K562 (cell line): ENCODE data around the gene MED20. TPM values are rescaled to one million over a fixed set of nuclear protein-coding genes. Genes with fewer than 3 reads are reported as not detected.
A peak's percentile ranks its signal among the peaks of the same experiment; 100 is the strongest.

Source experiments
- CREBBP ChIP-seq: IDR thresholded peaks from one replicate; pipeline ENCODE4 v1.6.1; 2012; ENCODE audit warnings: low read depth, mild to moderate bottlenecking, control low read depth, inconsistent platforms, low read length
- ETV1 ChIP-seq: fragments of 450-650 bp; conservative IDR thresholded peaks from 2 replicates; pipeline ENCODE4 v1.6.1; 2016; ENCODE audit warnings: missing genetic modification characterization, control low read depth, low read depth, missing compliant biosample characterization
- HNRNPL ChIP-seq: fragments of 200-400 bp; formaldehyde crosslinking; IDR thresholded peaks from 2 replicates; pipeline ENCODE4 v1.6.1; 2017; ENCODE audit warnings: low read depth, mild to moderate bottlenecking, low read length
- HSF4 ChIP-seq: fragments of 250-450 bp; sonication (Bioruptor Pico); IDR thresholded peaks from 2 replicates; pipeline ENCODE4 v2.1.2; 2022; ENCODE audit warnings: mild to moderate bottlenecking, moderate library complexity, borderline replicate concordance
- MCM3 ChIP-seq: fragments of 450-650 bp; IDR thresholded peaks from 2 replicates; pipeline ENCODE4 v1.6.1; 2016
- NFIC ChIP-seq: fragments of 450-650 bp; IDR thresholded peaks from 2 replicates; pipeline ENCODE4 v1.6.1; 2017; ENCODE audit warnings: mild to moderate bottlenecking, inconsistent platforms
- NFRKB ChIP-seq: fragments of 450-650 bp; IDR thresholded peaks from 2 replicates; pipeline ENCODE4 v1.6.1; 2016; ENCODE audit warnings: low read depth
- POLR2B ChIP-seq: fragments of 450-650 bp; IDR thresholded peaks from 2 replicates; pipeline ENCODE4 v1.6.1; 2018; ENCODE audit warnings: low read depth; ENCODE audit not compliant: partially characterized antibody
- RAD21 ChIP-seq, 2 experiments: fragments of 250-450 bp in 1 of 2; fragments of 450-650 bp in 1 of 2; sonication (Bioruptor Pico) in 1 of 2; formaldehyde crosslinking in 1 of 2; IDR thresholded peaks in 1 of 2; conservative IDR thresholded peaks in 1 of 2; 2 replicates each; pipeline versions ENCODE4 v1.4.0 to v1.8.0; 2020 to 2022; ENCODE audit warnings: mild to moderate bottlenecking in 2 of 2, moderate library complexity in 1 of 2
- SMAD3 ChIP-seq: fragments of 450-650 bp; formaldehyde crosslinking; conservative IDR thresholded peaks from 2 replicates; pipeline ENCODE4 v1.4.0; 2020; ENCODE audit warnings: mild to moderate bottlenecking
- SMC3 ChIP-seq: conservative IDR thresholded peaks from 2 replicates; pipeline ENCODE4 v1.6.1; 2011; ENCODE audit warnings: low read depth, low read length, improper control_type of control experiment; ENCODE audit not compliant: insufficient read depth
- STAG1 ChIP-seq: sonication (generic); formaldehyde crosslinking; IDR thresholded peaks from 2 replicates; pipeline ENCODE4 v1.5.0; 2020; ENCODE audit warnings: missing genetic modification reagents, borderline replicate concordance
- TARDBP ChIP-seq: fragments of 450-650 bp; IDR thresholded peaks from 2 replicates; pipeline ENCODE4 v1.6.1; 2016
- TEAD1 ChIP-seq, 2 experiments: fragments of 450-650 bp in 1 of 2; sonication (generic) in 1 of 2; formaldehyde crosslinking; IDR thresholded peaks; 2 replicates each; pipeline versions ENCODE4 v1.4.0 to v1.8.0; 2020 to 2022; ENCODE audit warnings: mild to moderate bottlenecking in 2 of 2, missing genetic modification reagents in 1 of 2
- THRAP3 ChIP-seq: fragments of 450-650 bp; IDR thresholded peaks from 2 replicates; pipeline ENCODE4 v1.6.1; 2016; ENCODE audit warnings: mild to moderate bottlenecking, inconsistent platforms, borderline replicate concordance
- XRCC5 ChIP-seq: fragments of 200-400 bp; formaldehyde crosslinking; IDR thresholded peaks from 2 replicates; pipeline ENCODE4 v1.6.1; 2017; ENCODE audit warnings: low read depth, mild to moderate bottlenecking, low read length
- ZC3H4 ChIP-seq: sonication (generic); formaldehyde crosslinking; IDR thresholded peaks from 2 replicates; pipeline ENCODE4 v1.9.0; 2021; ENCODE audit warnings: missing genetic modification reagents, borderline replicate concordance
- ZC3H8 ChIP-seq: fragments of 450-650 bp; IDR thresholded peaks from 2 replicates; pipeline ENCODE4 v1.6.1; 2017
- ZNF212 ChIP-seq: fragments of 450-650 bp; formaldehyde crosslinking; IDR thresholded peaks from 2 replicates; pipeline ENCODE4 v1.4.0; 2020; ENCODE audit warnings: mild to moderate bottlenecking
- ZNF354B ChIP-seq: fragments of 250-450 bp; sonication (Bioruptor Pico); IDR thresholded peaks from 2 replicates; pipeline ENCODE4 v1.4.0; 2020
- ZNF408 ChIP-seq: fragments of 250-450 bp; sonication (Bioruptor Pico); IDR thresholded peaks from 2 replicates; pipeline ENCODE4 v1.4.0; 2020; ENCODE audit warnings: low read depth, mild to moderate bottlenecking, moderate library complexity
- polyA plus RNA-seq, 8 experiments: library from polyadenylated mRNA; depleted of rRNA in 4 of 8; stranded (reverse) in 5 of 8; unstranded in 3 of 8; fragments of >200 nt; fragmentation: Nextera tagmentation in 2 of 8; fragmentation: Illumina TruSeq in 1 of 8; extraction: Ambion mirVana in 2 of 8; extraction: Trizol in 1 of 8; gene quantifications; 2 replicates each; pipeline versions ENCODE4 v1.2.1 to v1.2.3, GENCODE V29; 2011 to 2014; ENCODE audit warnings: inconsistent platforms in 1 of 8, missing spikeins in 1 of 8
- total RNA-seq, 7 experiments: library from RNA; depleted of rRNA in 6 of 7; stranded (reverse); fragments of >200 nt in 6 of 7; fragmentation: Illumina TruSeq in 2 of 7; extraction: Trizol in 2 of 7; gene quantifications; 2 replicates each; pipeline versions ENCODE4 v1.2.1 to v1.2.3, GENCODE V29; 2011 to 2021; ENCODE audit warnings: low replicate concordance in 1 of 7
- TF ChIP-seq, protein P1 (sequence below): sonication (generic); formaldehyde crosslinking; IDR thresholded peaks from 2 replicates; pipeline ENCODE4 v1.9.0; 2022; ENCODE audit warnings: mild to moderate bottlenecking, missing genetic modification reagents
- TF ChIP-seq, protein P2 (sequence below): conservative IDR thresholded peaks from 2 replicates; pipeline ENCODE4 v1.6.1; 2011; ENCODE audit warnings: low read depth, mild to moderate bottlenecking, low read length; ENCODE audit not compliant: control insufficient read depth
- TF ChIP-seq, protein P3 (sequence below): fragments of 250-450 bp; sonication (Bioruptor Pico); IDR thresholded peaks from 2 replicates; pipeline ENCODE4 v1.5.0; 2020; ENCODE audit warnings: mild to moderate bottlenecking, borderline replicate concordance
- TF ChIP-seq, protein P4 (sequence below): sonication (generic); formaldehyde crosslinking; IDR thresholded peaks from 2 replicates; pipeline ENCODE4 v1.8.0; 2022; ENCODE audit warnings: missing genetic modification reagents, mild to moderate bottlenecking, borderline replicate concordance

Gene MED20
- total and polyA plus RNA-seq, 9 of the 15 experiments (the other 6 are each of a cell fraction or from before 2014, with no cell fraction given) = 27.3 to 80.9 (median 46.0) TPM

DNA sequence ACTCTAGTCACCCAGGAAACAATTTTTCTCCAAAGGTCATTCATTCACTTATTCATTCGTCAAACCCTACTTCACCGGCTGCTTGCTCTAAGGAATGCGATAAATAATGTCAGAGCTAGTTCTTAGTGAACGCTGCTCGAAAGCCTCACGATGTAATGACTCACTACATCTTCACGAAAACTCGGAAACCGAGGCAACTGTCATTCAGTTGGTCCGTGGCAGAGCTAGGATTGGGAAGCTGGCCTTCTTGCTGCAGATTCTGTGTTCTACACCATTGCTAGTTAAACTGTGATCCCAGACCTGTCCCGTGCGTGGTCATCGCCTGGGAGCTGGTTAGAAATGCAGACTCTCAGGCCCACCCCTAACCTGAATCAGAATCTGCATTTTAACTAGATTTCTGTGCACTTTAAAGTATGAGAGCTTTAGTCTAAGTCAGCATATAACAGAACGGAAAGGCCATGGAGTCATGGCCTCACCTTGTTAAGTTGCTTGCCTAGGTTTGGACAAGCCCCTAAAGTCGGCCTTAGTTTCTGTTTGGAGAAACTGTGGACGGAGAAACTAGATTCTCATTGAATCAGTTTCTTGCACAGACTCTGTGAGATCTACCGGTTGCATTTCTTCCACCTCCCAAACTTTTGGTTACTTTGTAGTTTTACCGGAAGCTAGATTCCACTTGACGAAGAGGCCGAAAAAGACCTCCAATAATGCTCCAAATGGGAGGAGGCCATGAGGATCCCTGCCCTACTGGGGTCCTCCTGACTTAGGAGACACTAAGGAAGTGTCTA, 21.3 kb upstream of the MED20 start (continued):
- TF ChIP-seq ZNF212 (CRISPR knock-in tag) = no peak; the same call in 1 of the 2 replicates
- peak; percentile 47 for TF ChIP-seq POLR2B
- TF ChIP-seq ZC3H8 = no peak
- no peak for TF ChIP-seq MCM3
- TF ChIP-seq TEAD1 (CRISPR knock-in tag; IDR thresholded peaks at IDR 0.05) = no peak
- no peak for TF ChIP-seq HSF4
- no peak for TF ChIP-seq HNRNPL
- peak; percentile 46; the same call in 1 of the 2 replicates for TF ChIP-seq THRAP3
- no peak for TF ChIP-seq CREBBP
- TF ChIP-seq ZNF354B (CRISPR knock-in tag) = no peak
- no peak for TF ChIP-seq RAD21 (CRISPR knock-in tag; conservative IDR thresholded peaks at IDR 0.05 in 1 of 2, IDR thresholded peaks at IDR 0.05 in 1 of 2)
- TF ChIP-seq, protein P1, sequence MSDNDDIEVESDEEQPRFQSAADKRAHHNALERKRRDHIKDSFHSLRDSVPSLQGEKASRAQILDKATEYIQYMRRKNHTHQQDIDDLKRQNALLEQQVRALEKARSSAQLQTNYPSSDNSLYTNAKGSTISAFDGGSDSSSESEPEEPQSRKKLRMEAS (CRISPR knock-in tag) = no peak
- no peak for TF ChIP-seq ETV1 (tag)
- no peak for TF ChIP-seq SMC3
- TF ChIP-seq, protein P2, sequence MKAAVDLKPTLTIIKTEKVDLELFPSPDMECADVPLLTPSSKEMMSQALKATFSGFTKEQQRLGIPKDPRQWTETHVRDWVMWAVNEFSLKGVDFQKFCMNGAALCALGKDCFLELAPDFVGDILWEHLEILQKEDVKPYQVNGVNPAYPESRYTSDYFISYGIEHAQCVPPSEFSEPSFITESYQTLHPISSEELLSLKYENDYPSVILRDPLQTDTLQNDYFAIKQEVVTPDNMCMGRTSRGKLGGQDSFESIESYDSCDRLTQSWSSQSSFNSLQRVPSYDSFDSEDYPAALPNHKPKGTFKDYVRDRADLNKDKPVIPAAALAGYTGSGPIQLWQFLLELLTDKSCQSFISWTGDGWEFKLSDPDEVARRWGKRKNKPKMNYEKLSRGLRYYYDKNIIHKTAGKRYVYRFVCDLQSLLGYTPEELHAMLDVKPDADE = no peak
- no peak for TF ChIP-seq ZNF408
- no peak; the same call in 1 of the 2 replicates for TF ChIP-seq ZC3H4 (CRISPR knock-in tag)
- no peak for TF ChIP-seq STAG1 (CRISPR knock-in tag)
- no peak for TF ChIP-seq NFIC
- TF ChIP-seq, protein P3, sequence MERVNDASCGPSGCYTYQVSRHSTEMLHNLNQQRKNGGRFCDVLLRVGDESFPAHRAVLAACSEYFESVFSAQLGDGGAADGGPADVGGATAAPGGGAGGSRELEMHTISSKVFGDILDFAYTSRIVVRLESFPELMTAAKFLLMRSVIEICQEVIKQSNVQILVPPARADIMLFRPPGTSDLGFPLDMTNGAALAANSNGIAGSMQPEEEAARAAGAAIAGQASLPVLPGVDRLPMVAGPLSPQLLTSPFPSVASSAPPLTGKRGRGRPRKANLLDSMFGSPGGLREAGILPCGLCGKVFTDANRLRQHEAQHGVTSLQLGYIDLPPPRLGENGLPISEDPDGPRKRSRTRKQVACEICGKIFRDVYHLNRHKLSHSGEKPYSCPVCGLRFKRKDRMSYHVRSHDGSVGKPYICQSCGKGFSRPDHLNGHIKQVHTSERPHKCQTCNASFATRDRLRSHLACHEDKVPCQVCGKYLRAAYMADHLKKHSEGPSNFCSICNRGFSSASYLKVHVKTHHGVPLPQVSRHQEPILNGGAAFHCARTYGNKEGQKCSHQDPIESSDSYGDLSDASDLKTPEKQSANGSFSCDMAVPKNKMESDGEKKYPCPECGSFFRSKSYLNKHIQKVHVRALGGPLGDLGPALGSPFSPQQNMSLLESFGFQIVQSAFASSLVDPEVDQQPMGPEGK = no peak
- TF ChIP-seq, protein P4, sequence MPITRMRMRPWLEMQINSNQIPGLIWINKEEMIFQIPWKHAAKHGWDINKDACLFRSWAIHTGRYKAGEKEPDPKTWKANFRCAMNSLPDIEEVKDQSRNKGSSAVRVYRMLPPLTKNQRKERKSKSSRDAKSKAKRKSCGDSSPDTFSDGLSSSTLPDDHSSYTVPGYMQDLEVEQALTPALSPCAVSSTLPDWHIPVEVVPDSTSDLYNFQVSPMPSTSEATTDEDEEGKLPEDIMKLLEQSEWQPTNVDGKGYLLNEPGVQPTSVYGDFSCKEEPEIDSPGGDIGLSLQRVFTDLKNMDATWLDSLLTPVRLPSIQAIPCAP (CRISPR knock-in tag) = no peak
- 0 out of 2 replicates have a peak, but pooled peaks have one; percentile 58 for TF ChIP-seq NFRKB
- no peak; the same call in 1 of the 2 replicates for TF ChIP-seq SMAD3
- TF ChIP-seq XRCC5 = no peak
- no peak for TF ChIP-seq TARDBP
